Mucosa of rectum (tissue), 2 donors: Measurements from ENCODE around the gene LEPR.

Source experiments
- H3K27ac ChIP-seq, 2 donors: one replicate each; pipeline ENCODE4 v1.7.0; 2013; ENCODE audit warnings: inconsistent platforms in 2 of 2, low read depth in 2 of 2, low read length in 2 of 2
- H3K27me3 ChIP-seq, 2 donors: one replicate each; pipeline ENCODE4 v1.7.0; 2013; ENCODE audit warnings: low read length in 2 of 2; ENCODE audit not compliant: control insufficient read depth in 2 of 2, insufficient read depth in 2 of 2
- H3K36me3 ChIP-seq, 2 donors: one replicate each; pipeline ENCODE4 v1.7.0; 2013; ENCODE audit warnings: low read length in 2 of 2; ENCODE audit not compliant: control insufficient read depth in 2 of 2, insufficient read depth in 2 of 2
- H3K4me1 ChIP-seq, 2 donors: one replicate each; pipeline ENCODE4 v1.7.0; 2013; ENCODE audit warnings: low read length in 2 of 2, mild to moderate bottlenecking in 1 of 2; ENCODE audit not compliant: control insufficient read depth in 2 of 2, insufficient read depth in 2 of 2
- H3K4me3 ChIP-seq, 2 donors: one replicate each; pipeline ENCODE4 v1.7.0; 2013; ENCODE audit warnings: low read length in 2 of 2
- H3K9ac ChIP-seq, 2 donors: one replicate each; pipeline ENCODE4 v1.7.0; 2013; ENCODE audit warnings: low read length in 2 of 2, low read depth in 1 of 2, mild to moderate bottlenecking in 1 of 2
- H3K9me3 ChIP-seq, 2 donors: one replicate each; pipeline ENCODE4 v1.7.0; 2013; ENCODE audit warnings: low read length in 2 of 2; ENCODE audit not compliant: control insufficient read depth in 2 of 2
- donor health status: healthy.
- donor health status: Normal muscosa, but diverticular disease.

The LEPR gene

GRCh38 chr1:65469126-65469888 is 48.8 kb downstream of the LEPR start:
- H3K4me1 ChIP-seq, result no peaks in the 10 kb centered on the region
- H3K36me3 ChIP-seq, result no peaks in the 10 kb centered on the region
- H3K9ac ChIP-seq, result no peak overlapping the region
- no peaks in the 10 kb centered on the region for H3K9me3 ChIP-seq
- H3K27me3 ChIP-seq, result no peaks in the 10 kb centered on the region
- H3K4me3 ChIP-seq, result no peak overlapping the region
- H3K27ac ChIP-seq, result no peak overlapping the region

- Histone ChIP-seq H3K9ac (no peak overlapping the region), H3K9me3 (no peaks in the 10 kb centered on the region), H3K4me3 (no peak overlapping the region), H3K36me3 (no peaks in the 10 kb centered on the region), H3K4me1 (no peaks in the 10 kb centered on the region), H3K27me3 (no peaks in the 10 kb centered on the region), H3K27ac (no peak overlapping the region)
These were observed 49.4 kb downstream of the LEPR start for GRCh38 chr1:65469889-65470340.
